ENCODE results near the gene HOGA1. TPM values are rescaled to one million over a fixed set of nuclear protein-coding genes. Genes with fewer than 3 reads are reported as not detected.
A peak's percentile ranks its signal among the peaks of the same experiment; 100 is the strongest.

The HOGA1 gene
- total RNA-seq, 1 experiment from 2014 or later, result 4.4 TPM

DNA sequence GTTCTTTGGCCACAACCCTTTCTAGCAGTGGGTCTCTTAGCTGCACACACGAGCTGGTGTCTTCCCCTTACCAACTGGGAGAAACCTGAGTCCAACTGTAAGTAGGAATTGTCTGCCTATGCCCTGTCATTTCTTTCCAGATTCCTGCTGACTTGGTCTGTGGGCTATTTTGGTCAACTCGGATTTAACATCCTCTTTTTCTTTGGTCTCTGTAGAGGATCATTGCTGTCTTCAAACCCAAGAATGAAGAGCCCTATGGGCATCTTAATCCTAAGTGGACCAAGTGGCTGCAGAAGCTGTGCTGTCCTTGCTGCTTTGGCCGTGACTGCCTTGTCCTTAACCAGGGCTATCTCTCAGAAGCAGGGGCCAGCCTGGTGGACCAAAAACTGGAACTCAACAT lies 66.5 kb downstream of the HOGA1 start:
- no TSS peak for BruUV-seq (replicated peaks)
- DNase-seq, result no peak
- Histone ChIP-seq H3K27ac (peak overlapping the region; percentile 91), H3K9me3 (ENCODE audit: insufficient read depth, low read depth) (no peaks in the 10 kb centered on the region), H3K4me1 (replicated peaks; ENCODE audit: insufficient read depth) (peaks cover 63% of the 10 kb centered on the region), H3K9me2 (ENCODE audit: insufficient read depth) (no peaks in the 10 kb centered on the region), H3K36me3 (ENCODE audit: low read depth) (peaks cover 9% of the 10 kb centered on the region), H4K20me1 (ENCODE audit: insufficient read depth) (no peaks in the 10 kb centered on the region), H3F3A (ENCODE audit: insufficient read depth, low read depth) (peaks cover 53% of the 10 kb centered on the region), H3K4me2 (peak overlapping the region; percentile 75), H3K79me2 (ENCODE audit: low read depth) (peaks cover 48% of the 10 kb centered on the region), H2AFZ (no peak overlapping the region), H3K4me3 (no peak overlapping the region), H3K27me3 (ENCODE audit: insufficient read depth, low read depth) (no peaks in the 10 kb centered on the region)
- CTCF ChIA-PET, result no interaction called here
- intact Hi-C loops (cut with micrococcal nuclease; ENCODE audit: unreplicated experiment), result no loop called here
- POLR2A ChIA-PET (ENCODE audit: unreplicated experiment), result no interaction called here
- TF ChIP-seq, protein P1, sequence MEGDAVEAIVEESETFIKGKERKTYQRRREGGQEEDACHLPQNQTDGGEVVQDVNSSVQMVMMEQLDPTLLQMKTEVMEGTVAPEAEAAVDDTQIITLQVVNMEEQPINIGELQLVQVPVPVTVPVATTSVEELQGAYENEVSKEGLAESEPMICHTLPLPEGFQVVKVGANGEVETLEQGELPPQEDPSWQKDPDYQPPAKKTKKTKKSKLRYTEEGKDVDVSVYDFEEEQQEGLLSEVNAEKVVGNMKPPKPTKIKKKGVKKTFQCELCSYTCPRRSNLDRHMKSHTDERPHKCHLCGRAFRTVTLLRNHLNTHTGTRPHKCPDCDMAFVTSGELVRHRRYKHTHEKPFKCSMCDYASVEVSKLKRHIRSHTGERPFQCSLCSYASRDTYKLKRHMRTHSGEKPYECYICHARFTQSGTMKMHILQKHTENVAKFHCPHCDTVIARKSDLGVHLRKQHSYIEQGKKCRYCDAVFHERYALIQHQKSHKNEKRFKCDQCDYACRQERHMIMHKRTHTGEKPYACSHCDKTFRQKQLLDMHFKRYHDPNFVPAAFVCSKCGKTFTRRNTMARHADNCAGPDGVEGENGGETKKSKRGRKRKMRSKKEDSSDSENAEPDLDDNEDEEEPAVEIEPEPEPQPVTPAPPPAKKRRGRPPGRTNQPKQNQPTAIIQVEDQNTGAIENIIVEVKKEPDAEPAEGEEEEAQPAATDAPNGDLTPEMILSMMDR (conservative IDR thresholded peaks at IDR 0.05), result no peak
- no peak for TF ChIP-seq EZH2 (IDR thresholded peaks at IDR 0.05; ENCODE audit: low read depth)

DNA sequence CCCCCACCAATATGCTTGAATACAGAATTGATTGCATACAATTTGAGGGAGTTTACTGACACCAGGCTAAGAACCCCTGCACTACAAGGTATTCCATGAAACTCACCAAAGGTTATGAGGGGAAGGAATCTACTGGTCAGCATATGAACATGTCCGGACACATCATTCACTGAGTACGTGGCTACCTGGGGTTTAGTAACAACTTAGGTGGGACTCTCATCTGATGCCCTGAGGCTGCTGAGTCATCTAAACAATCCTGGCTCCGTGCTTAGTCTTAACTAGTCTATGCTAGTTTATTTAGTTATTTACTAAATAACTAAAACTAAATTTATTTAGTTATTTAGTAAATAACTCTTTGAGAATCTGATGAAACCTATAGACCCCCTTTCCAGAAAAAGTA lies 67.6 kb downstream of the HOGA1 start:
- Histone ChIP-seq H3K27me3 (ENCODE audit: insufficient read depth, low read depth) (no peaks in the 10 kb centered on the region), H4K20me1 (ENCODE audit: insufficient read depth) (no peaks in the 10 kb centered on the region), H3K4me1 (replicated peaks; ENCODE audit: insufficient read depth) (peaks cover 62% of the 10 kb centered on the region), H3K9me2 (ENCODE audit: insufficient read depth) (no peaks in the 10 kb centered on the region), H3K79me2 (ENCODE audit: low read depth) (peaks cover 43% of the 10 kb centered on the region), H3K9me3 (ENCODE audit: insufficient read depth, low read depth) (no peaks in the 10 kb centered on the region), H3F3A (ENCODE audit: insufficient read depth, low read depth) (peaks cover 45% of the 10 kb centered on the region), H3K27ac (peak overlapping the region; percentile 91), H3K36me3 (ENCODE audit: low read depth) (peaks cover 13% of the 10 kb centered on the region), H3K4me3 (no peak overlapping the region), H3K4me2 (peak overlapping the region; percentile 75), H2AFZ (no peak overlapping the region)
- POLR2A ChIA-PET (ENCODE audit: unreplicated experiment), result no interaction called here
- TF ChIP-seq, protein P1 (conservative IDR thresholded peaks at IDR 0.05), result no peak
- TF ChIP-seq EZH2 (IDR thresholded peaks at IDR 0.05; ENCODE audit: low read depth), result no peak
- CTCF ChIA-PET, result no interaction called here
- intact Hi-C loops (cut with micrococcal nuclease; ENCODE audit: unreplicated experiment), result no loop called here
- BruUV-seq (replicated peaks), result no TSS peak
- DNase-seq, result peak; percentile 62 to 91

DNA sequence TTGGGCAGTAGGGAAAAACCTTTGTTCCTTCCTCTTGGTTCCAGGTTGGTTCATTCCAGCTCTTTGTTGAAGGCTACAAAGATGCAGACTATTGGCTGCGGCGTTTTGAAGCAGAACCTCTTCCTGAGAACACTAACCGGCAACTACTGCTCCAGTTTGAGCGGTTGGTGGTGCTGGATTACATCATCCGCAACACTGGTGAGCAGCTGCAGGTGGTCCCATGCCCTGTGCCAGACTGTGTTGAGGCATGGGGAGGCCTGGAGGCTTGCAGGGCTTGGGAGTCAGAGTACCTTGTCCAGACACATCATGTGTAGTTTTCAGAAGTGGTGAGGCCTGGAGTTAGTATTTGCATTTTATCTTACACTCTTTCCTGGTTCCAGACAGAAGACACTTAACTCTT lies 72.6 kb downstream of the HOGA1 start:
- DNase-seq, result no peak
- Histone ChIP-seq H3K4me1 (replicated peaks; ENCODE audit: insufficient read depth) (peaks cover 12% of the 10 kb centered on the region), H3K4me2 (no peak overlapping the region), H4K20me1 (ENCODE audit: insufficient read depth) (no peaks in the 10 kb centered on the region), H3F3A (ENCODE audit: insufficient read depth, low read depth) (no peaks in the 10 kb centered on the region; the same call in 1 of the 2 replicates), H2AFZ (no peak overlapping the region), H3K79me2 (ENCODE audit: low read depth) (peaks cover 18% of the 10 kb centered on the region), H3K27me3 (ENCODE audit: insufficient read depth, low read depth) (no peaks in the 10 kb centered on the region), H3K4me3 (no peak overlapping the region), H3K27ac (no peak overlapping the region), H3K9me2 (ENCODE audit: insufficient read depth) (no peaks in the 10 kb centered on the region), H3K9me3 (ENCODE audit: insufficient read depth, low read depth) (no peaks in the 10 kb centered on the region), H3K36me3 (ENCODE audit: low read depth) (peaks cover 8% of the 10 kb centered on the region)
- ChIA-PET POLR2A (ENCODE audit: unreplicated experiment) (no interaction called here), CTCF (no interaction called here)
- TF ChIP-seq, protein P1 (conservative IDR thresholded peaks at IDR 0.05), result no peak
- TF ChIP-seq EZH2 (IDR thresholded peaks at IDR 0.05; ENCODE audit: low read depth), result no peak
- no TSS peak for BruUV-seq (replicated peaks)
- intact Hi-C loops (cut with micrococcal nuclease; ENCODE audit: unreplicated experiment), result no loop called here

Measured in PC-9 (cell line).